HG02588 (cell line): ENCODE results near the gene SEMA6A.
"Not testable (repeated sequence)": the region's sequence is repeated elsewhere in the genome, so short reads cannot be mapped to it uniquely, and the experiment has no call there.

Experiments used
- ATAC-seq: cut with Tn5 transposase; IDR thresholded peaks from one replicate; pipeline ENCODE4 v1.9.1; 2021; ENCODE audit warnings: mild to moderate bottlenecking, moderate library complexity; ENCODE audit not compliant: unreplicated experiment

SEMA6A gene

DNA sequence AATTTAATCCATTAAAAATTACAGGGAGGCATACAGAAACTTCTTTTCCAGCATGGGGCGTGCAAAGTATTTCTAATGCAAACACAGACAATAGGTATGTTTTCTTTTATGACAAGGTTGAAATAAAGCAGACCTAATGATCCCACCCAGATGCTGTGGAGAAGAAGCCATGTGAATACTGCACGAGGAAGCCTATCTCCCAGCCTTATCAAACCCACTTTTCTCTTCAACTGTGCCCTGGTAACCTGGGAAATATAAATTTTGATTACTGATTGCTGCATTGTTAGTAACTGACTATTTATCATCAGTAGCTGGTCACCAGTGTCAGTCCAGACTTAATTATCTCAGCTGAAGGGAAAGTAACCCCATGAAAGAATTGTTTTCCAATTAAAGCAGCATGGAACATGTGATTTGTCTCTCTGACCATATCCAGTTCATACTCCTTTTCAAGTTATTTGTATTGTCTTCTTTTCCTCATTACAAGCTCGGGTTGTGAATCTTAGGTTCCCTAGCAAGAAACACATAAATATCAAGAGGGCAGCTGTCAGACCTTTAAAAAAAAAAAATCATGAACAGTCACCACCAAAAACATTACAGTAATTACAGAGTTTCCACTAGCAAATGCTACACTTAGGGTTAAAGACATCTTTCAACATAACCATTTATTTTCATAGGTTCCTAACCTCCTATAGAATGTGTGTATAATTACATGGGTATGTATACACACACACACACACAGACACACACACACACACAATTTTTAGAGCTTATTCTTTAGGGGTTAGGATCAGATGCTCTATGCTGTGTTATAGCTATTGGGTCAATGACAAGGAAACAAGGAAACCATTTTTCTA, 50.3 kb downstream of the SEMA6A start:
- ATAC-seq: no peak

- ATAC-seq: not testable (repeated sequence)
These were observed 51.4 kb downstream of the SEMA6A start for GRCh38 chr5:116523182-116523581.

- no peak for ATAC-seq
These were observed 52.1 kb downstream of the SEMA6A start for GRCh38 chr5:116522356-116523136.

DNA sequence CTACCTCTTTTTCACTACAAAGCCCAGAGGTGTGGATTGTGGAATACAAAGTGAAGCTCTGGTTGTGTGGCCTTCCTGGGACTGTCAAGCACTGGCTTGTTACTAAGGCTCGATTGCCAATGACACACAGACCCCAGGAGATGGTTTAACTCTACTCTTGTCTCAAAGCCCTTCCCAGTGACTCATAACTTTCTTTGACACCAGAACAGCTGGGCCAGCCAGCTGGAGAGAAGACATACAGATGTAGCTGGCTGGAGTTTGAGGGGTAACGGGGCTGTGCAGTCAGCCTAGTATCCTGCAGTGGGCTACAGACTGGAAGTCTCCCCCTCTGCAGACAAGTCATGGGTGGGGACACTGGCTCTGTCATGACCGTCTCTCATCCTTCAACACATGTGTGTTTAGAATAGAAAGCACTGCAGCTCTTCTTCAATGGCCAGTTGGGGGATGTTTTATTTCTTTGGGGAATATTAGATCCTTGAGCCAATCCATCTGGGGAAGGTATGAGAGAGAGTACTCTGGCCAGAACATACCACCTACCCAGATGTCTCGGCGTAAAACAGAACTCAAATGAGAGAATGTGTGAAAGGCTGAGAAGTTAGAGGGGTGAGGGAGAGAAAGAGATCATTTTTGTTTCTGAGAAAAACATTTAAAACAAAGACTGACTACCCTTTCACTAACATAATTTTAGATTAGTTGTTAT, 53.3 kb downstream of the SEMA6A start:
- no peak for ATAC-seq

DNA sequence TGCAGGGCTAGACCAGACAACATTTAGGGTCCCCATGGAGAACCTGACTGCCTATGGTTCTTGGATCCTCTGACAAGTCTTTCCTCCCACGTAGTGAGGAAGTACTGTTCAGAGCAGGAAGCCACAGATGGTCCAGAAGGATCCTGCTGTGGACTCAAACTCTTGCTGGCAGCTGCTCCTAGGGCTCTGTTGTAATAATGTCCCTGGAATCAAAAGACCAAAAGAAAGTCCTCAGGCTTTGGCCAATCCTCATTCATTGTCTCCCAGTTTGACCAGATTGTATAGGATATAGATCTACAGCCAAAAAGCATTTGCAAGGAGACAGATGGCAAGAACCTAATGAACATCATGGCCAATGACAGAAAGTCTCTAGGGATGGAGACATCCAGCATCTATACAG, 53.9 kb downstream of the SEMA6A start:
- no peak for ATAC-seq

DNA sequence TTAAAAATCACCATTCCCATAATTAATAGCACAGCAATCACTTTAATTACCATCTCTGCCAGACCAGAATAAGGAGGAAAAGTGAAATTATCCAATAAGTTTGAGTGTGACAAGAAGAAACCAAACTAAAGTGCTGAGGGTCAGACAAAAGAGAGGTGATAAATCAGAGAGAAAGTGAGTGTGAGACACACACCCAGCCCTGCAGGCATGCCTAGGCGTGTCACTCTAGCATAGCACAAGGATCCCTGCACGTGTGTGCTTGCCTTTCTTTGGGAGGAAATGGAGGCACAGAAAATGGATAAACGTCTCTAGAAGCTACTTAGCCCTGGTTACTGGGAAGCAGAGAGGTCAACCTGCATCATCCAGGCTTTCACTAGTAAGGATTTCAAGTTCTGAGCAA, 56.2 kb downstream of the SEMA6A start:
- ATAC-seq: no peak

DNA sequence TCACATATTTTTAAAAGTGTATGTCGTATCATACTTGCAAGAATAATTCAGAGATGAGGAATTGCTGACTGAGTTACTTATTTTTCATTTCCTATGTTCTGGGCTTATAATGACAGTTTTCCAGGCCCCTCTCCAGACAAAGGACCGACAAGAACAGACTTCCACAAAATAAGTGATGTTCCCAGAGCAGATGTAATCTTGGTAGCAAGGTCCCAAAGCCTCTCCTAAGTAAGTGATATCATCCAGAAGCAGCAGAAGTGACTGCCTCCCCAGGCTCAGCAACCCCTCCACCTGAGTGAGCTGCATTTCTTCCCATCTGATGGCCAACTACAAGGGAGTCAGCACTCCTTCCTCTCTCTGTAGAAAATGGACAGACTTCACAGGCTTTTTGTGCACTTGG, 57.1 kb downstream of the SEMA6A start:
- ATAC-seq: no peak

GRCh38 chr5:116516021-116516420, 58.6 kb downstream of the SEMA6A start:
- no peak for ATAC-seq

DNA sequence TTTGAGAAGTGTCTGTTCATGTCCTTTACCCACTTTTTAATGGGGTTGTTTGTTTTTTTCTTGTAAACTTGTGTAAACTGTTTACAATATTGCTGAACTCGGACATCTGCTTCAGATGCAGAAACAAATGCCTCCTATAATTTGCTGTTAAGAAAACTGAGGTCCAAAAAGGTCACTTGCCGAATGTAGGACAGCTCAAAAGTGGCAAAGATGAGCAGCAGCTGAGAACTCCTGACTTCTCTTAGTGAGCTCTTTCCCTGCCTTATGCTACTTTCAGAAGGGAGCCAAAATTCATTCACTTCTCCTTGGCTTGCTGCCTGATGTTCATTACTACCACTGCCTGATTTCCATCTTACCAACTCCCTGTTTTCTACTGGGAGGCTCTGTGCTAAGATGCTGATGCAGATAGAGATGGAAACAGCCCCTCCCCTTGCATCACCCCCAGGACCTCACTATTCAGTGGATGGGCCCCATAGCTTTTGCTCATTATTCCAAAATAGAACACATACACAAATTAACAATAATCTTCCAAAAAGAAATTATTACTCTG, 60.1 kb downstream of the SEMA6A start:
- ATAC-seq: no peak

DNA sequence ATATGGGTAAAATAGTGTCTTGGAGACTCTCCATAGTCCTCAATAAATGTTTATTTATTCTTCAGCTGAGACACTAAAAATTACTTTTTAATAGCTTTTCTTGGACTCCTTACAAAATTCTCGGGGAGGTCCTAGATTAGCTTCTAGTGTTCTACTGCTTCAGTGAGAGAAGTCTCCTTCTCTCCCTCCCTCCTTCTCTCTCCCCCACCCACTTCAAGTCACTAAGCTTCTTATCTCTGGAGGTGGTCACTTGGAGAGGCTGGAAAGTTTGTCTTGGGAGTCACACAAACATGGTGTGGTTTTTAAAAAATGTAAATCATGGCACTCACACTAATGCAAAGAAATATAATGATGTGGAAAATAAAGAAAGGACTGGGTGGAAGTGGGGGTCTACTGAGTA, 64.1 kb downstream of the SEMA6A start:
- ATAC-seq: no peak

GRCh38 chr5:116509483-116510244, 65.0 kb downstream of the SEMA6A start:
- no peak for ATAC-seq

DNA sequence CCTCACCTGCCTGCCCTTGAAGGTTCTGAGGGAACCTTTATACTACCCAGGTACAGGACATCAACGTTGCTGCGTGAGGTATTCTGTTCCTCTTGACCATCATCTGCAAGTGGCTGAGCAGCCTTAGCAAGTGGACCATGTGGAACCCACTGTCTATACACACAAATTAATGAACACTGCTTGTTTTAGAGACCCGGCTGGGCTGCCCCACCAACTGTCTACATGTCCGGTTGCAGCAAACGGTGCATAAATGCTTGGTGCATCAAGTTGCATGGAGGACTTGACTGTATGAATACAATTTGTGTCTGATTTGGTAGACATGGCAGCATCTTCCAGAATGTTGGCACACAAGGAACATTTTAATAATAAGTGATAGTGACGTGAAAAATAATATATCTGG, 65.8 kb downstream of the SEMA6A start:
- no peak for ATAC-seq

GRCh38 chr5:116507941-116508655, 66.5 kb downstream of the SEMA6A start:
- ATAC-seq: no peak

GRCh38 chr5:116507051-116507537, 67.5 kb downstream of the SEMA6A start:
- ATAC-seq: no peak

DNA sequence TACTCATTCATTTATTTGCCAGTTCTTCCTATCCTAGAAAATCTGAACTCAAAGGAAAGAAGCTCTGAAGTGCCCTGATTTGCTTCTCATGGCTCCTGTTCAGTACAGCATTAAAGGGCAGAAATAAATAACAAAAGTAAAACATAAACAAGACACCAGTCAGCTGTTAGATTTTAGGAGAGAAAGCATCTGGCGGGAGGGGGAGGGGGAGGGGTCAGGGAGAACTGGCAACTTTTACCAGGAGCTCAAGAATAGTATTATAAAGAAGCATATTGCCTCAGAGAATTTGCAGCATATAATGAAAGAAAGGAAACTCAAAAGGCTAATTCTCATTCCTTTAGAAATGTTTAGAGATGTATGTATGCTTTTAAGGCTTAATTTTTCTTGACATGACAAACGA, 68.1 kb downstream of the SEMA6A start:
- ATAC-seq: no peak

DNA sequence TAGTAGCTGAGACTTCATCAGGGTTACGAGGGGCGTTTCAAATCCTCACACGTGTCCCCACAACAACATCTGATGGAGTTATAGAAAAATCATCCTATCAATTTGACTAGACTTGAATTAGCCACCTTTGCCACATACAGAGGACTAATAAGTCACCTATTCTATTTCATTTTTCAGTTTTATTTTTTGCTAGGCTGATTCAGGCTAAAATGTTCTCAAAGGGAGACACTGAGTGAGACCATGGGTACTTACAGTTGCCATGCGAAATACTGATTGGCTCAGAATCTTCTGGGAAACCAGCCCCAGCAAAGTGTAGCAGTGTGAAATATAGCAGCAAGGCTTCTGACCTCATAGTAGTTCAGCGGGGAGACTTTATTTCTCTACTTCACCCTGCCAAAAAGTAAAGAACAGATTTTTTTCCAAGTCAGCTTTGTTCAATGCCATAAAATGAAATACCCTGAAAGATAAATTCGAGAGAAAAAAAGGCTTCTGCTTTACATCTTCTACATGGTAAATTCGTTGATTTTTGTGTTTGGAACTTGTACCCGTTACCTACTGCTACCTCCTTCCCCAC, 69.9 kb downstream of the SEMA6A start:
- ATAC-seq: no peak

GRCh38 chr5:116502616-116503015, 72.0 kb downstream of the SEMA6A start:
- no peak for ATAC-seq

- ATAC-seq: no peak
These were observed 72.5 kb downstream of the SEMA6A start for GRCh38 chr5:116502138-116502537.

DNA sequence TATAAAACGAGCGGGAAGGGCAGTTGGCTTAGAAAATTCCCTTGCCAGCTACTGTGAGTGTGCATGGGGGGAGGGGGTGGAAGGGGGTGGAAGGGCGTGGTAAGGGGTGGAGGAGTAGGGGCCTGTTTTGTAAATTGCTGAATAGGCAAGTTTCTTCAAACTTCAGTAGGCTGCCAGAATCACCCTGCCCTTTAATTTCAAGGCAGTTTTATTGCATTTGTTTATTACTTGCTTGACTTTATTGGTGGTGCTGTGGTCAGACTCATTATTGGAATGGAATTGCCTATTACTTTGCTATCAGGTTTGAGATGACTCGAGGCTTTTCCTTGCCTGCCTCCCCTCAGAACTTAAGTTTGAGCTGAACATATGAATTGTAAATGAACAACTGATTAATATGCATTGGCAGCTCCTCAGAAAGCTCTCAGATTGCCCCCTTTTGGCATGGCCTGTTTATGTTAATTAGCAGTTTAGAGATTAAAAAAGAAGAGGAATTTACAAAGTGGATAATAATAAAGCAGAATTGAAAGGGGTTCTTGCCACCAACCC, 76.0 kb downstream of the SEMA6A start:
- no peak for ATAC-seq
